Measurements from ENCODE around the gene SUSD5. TPM values are rescaled to one million over a fixed set of nuclear protein-coding genes. Genes with fewer than 3 reads are reported as not detected.

SUSD5 gene
- total RNA-seq, 1 experiment from 2014 or later, result 4.9 TPM

- H4K91ac ChIP-seq (ENCODE audit: insufficient read length, low read depth, low read length), result no peak overlapping the region
- no peak overlapping the region for H3K23ac ChIP-seq (ENCODE audit: insufficient read length, low read depth, low read length)
- H3K79me1 ChIP-seq (ENCODE audit: insufficient read depth, low read depth, low read length, poor library complexity, severe bottlenecking), result no peaks in the 10 kb centered on the region
- peaks cover 22% of the 10 kb centered on the region; the same call in 1 of the 2 replicates for H3K27me3 ChIP-seq (ENCODE audit: insufficient read depth, low read length)
- Mint-ChIP-seq H3K36me3 (ENCODE audit: insufficient read depth in 1 of 3, low read depth in 3 of 3) (no peaks in the 10 kb centered on the region), H3K4me1 (peaks cover 12 to 14% of the 10 kb centered on the region in 2 experiments), H3K9me3 (no peaks in the 10 kb centered on the region), H3K4me3 (no peak overlapping the region), H3K27ac (no peak overlapping the region), H3K27me3 (ENCODE audit: low read depth) (peaks cover 62% of the 10 kb centered on the region)
- no peak overlapping the region for H4K8ac ChIP-seq (replicated peaks; ENCODE audit: insufficient read length, low read depth, low read length)
- no peak overlapping the region for H3T11ph ChIP-seq (ENCODE audit: low read length)
- no peak overlapping the region for H3K9ac ChIP-seq (ENCODE audit: extremely low read depth, insufficient read length, low read length)
- no peak overlapping the region for H2BK5ac ChIP-seq (ENCODE audit: insufficient read length, low read length)
- H2AK5ac ChIP-seq (ENCODE audit: insufficient read length, low read length), result no peak overlapping the region
- no peak overlapping the region for H2BK120ac ChIP-seq (ENCODE audit: low read depth, low read length, poor library complexity, severe bottlenecking)
- DNase-seq, result no peak
- H3K4me1 ChIP-seq (ENCODE audit: insufficient read depth, low read length), result no peaks in the 10 kb centered on the region
- H3K9me3 ChIP-seq (ENCODE audit: control insufficient read depth, low read depth, low read length), result no peaks in the 10 kb centered on the region
- no peak overlapping the region for H3K18ac ChIP-seq (ENCODE audit: insufficient read length, low read depth, low read length)
- TF ChIP-seq, protein P1, sequence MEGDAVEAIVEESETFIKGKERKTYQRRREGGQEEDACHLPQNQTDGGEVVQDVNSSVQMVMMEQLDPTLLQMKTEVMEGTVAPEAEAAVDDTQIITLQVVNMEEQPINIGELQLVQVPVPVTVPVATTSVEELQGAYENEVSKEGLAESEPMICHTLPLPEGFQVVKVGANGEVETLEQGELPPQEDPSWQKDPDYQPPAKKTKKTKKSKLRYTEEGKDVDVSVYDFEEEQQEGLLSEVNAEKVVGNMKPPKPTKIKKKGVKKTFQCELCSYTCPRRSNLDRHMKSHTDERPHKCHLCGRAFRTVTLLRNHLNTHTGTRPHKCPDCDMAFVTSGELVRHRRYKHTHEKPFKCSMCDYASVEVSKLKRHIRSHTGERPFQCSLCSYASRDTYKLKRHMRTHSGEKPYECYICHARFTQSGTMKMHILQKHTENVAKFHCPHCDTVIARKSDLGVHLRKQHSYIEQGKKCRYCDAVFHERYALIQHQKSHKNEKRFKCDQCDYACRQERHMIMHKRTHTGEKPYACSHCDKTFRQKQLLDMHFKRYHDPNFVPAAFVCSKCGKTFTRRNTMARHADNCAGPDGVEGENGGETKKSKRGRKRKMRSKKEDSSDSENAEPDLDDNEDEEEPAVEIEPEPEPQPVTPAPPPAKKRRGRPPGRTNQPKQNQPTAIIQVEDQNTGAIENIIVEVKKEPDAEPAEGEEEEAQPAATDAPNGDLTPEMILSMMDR (conservative IDR thresholded peaks at IDR 0.05), result no peak
- no peak overlapping the region for H3K4me2 ChIP-seq (ENCODE audit: insufficient read depth, insufficient read length, low read length)
- no peak overlapping the region for H2AFZ ChIP-seq (ENCODE audit: low read length)
- H4K20me1 ChIP-seq (ENCODE audit: control insufficient read depth, insufficient read depth, insufficient read length), result no peaks in the 10 kb centered on the region
- no peak overlapping the region for H2BK20ac ChIP-seq (ENCODE audit: low read depth, low read length, poor library complexity, severe bottlenecking)
- H3K4ac ChIP-seq (ENCODE audit: low read depth, low read length), result no peak overlapping the region
- no peak overlapping the region for H3K27ac ChIP-seq (ENCODE audit: insufficient read length, low read depth, low read length)
- no CpG with 5 or more reads among the region's 3 CpGs for WGBS (ENCODE audit: extremely low coverage, insufficient read length, low lambda C conversion rate)
- no peak overlapping the region for H2BK15ac ChIP-seq (ENCODE audit: low read depth, low read length)
- no peaks in the 10 kb centered on the region for H3K79me2 ChIP-seq (ENCODE audit: insufficient read depth, low read length)
- H3K23me2 ChIP-seq (ENCODE audit: insufficient read length, low read depth, low read length, poor library complexity, severe bottlenecking), result peaks cover 6% of the 10 kb centered on the region
- H2BK12ac ChIP-seq (ENCODE audit: insufficient read length, low read depth, low read length), result no peak overlapping the region
- H3K14ac ChIP-seq (ENCODE audit: insufficient read depth, low read length), result no peak overlapping the region
- no peak overlapping the region for H3K56ac ChIP-seq (ENCODE audit: insufficient read length, low read depth, low read length)
- H4K5ac ChIP-seq (ENCODE audit: insufficient read length, low read depth, low read length), result no peak overlapping the region
These were observed 2.6 kb upstream of the SUSD5 start for GRCh38 chr3:33221241-33221640.
